Left ventricle myocardium superior (tissue), 1 donor: ENCODE measurements around the gene VTI1A. TPM values are rescaled to one million over a fixed set of nuclear protein-coding genes. Genes with fewer than 3 reads are reported as not detected.
"Not testable (repeated sequence)": the region's sequence is repeated elsewhere in the genome, so short reads cannot be mapped to it uniquely, and the experiment has no call there.

Experiments used
- ATAC-seq: fragments of 200-7000 bp; cut with Tn5 transposase; one replicate; pipeline ENCODE4 v1.9.1; 2020; ENCODE audit warnings: mild to moderate bottlenecking, moderate library complexity
- DNase-seq: peaks from one replicate; pipeline ENCODE4 v3.0.0-alpha.2; 2020
- intact Hi-C: fragments of 100-400 bp; cut with micrococcal nuclease; formaldehyde crosslinking; loops from one replicate; pipeline ENCODE4 v1.11.0; 2022
- total RNA-seq: library from RNA; stranded (reverse); fragmentation: NEBNext Ultra II Directional; extraction: Animal tissue kit (Norgen Biotek cat#: 25700); gene quantifications from one replicate; pipeline ENCODE4 v1.2.1, GENCODE V29; 2021
- donor health status: DM: no; HTN: yes; CAD: no; lungs with severe emphysema.

The VTI1A gene
- total RNA-seq, 1 donor from 2014 or later: 22.9 TPM

DNA sequence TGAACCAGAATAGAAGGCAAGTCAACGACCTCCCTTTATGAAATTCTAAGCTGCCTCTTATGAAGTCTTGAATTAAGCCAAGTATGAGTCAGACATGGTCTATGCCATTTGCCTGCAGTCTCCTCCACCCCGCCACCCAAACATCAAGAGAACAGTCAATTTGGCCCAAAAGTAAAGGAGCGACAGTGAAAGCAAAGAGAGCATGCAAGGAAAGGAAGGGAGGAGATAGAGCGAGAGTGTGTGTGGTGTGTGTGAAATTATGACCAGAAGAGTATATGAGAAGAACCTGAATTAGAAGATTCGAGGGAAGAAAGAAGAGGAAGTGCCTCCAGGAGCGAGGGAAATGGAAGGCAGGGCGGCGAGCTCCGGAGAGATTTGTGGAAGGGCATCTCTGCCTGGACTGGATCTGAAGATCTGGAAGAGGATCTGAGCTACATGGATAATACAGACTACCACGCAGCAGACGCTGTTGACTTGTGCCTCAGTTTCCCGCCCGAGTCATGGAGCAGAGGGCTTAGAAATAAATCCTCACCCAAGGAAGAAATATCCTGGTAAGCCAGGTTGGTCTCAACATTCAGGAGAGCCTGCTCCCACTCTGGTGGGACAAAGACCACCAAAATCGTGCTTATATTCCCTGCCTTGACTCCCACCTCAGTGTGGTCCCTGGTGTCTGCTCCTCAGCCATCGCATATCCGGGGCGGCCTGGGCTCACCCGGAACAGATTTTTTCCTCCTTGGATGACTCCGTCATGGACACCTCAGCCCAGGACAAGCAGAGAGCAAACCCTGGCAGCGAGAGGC, 760 bp upstream of the VTI1A start:
- ATAC-seq: no peak
- peak; percentile 31 for DNase-seq
- intact Hi-C loops: loop anchor here (10.0 kb wide), 1 partner anchor 271 kb away; no protein-coding TSS in a partner anchor

GRCh38 chr10:112447620-112447928, 559 bp downstream of the VTI1A start:
- intact Hi-C loops: loop anchor here (10.0 kb wide), 1 partner anchor 273 kb away; no protein-coding TSS in a partner anchor
- ATAC-seq (no peak), DNase-seq (no peak)

- ATAC-seq (no peak), DNase-seq (no peak)
- intact Hi-C loops: loop anchor here (10.0 kb wide), 1 partner anchor 274 kb away; no protein-coding TSS in a partner anchor
These were observed 1.9 kb downstream of the VTI1A start for GRCh38 chr10:112448888-112449287.

DNA sequence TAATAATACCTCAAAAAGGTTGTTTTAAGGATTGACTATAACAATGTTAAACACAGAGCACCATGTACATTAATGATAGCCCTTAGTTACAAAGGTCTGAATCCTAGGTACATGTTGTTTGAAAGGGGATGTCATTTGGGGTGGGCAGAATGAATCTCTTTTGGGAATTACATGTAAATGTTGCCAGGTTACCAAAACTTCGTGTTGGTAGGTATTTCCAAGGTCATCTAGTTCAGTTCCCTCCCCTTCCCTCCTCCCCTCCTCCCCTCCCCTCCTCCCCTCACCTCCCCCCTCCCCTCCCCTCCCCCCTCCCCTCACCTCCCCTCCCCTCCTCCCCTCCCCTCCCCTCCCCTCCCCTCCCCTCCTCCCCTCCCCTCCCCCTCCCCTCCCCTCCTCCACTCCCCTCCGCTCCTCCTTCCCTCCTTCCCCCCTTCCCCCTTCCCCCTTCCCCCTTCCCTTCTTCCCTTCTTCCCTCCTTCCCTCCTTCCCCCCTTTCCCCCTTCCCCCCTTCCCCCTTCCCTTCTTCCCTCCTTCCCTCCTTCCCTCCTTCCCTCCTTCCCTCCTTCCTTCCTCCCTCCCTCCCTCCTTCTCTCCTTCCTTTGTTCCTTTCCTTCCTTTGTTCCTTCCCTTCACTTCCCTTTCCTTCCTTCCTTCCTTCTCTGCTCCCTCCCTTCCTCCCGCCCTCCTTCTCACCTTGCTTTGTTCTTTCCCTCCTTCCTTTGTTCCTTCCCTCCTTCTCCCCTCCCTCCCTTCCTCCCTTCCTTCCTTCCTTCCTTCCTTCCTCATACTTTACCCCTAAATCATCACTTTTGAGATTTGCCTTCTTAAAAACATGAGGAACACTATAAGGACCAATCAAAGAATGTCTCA, 8.1 kb downstream of the VTI1A start:
- intact Hi-C loops: no loop called here
- no peak for DNase-seq
- no peak for ATAC-seq

- intact Hi-C loops: no loop called here
- DNase-seq (no peak), ATAC-seq (no peak)
These were observed 9.5 kb downstream of the VTI1A start for GRCh38 chr10:112456533-112456932.

- no peak for ATAC-seq
- intact Hi-C loops: no loop called here
- DNase-seq: no peak
These were observed 13.4 kb downstream of the VTI1A start for GRCh38 chr10:112460366-112460765.

DNA sequence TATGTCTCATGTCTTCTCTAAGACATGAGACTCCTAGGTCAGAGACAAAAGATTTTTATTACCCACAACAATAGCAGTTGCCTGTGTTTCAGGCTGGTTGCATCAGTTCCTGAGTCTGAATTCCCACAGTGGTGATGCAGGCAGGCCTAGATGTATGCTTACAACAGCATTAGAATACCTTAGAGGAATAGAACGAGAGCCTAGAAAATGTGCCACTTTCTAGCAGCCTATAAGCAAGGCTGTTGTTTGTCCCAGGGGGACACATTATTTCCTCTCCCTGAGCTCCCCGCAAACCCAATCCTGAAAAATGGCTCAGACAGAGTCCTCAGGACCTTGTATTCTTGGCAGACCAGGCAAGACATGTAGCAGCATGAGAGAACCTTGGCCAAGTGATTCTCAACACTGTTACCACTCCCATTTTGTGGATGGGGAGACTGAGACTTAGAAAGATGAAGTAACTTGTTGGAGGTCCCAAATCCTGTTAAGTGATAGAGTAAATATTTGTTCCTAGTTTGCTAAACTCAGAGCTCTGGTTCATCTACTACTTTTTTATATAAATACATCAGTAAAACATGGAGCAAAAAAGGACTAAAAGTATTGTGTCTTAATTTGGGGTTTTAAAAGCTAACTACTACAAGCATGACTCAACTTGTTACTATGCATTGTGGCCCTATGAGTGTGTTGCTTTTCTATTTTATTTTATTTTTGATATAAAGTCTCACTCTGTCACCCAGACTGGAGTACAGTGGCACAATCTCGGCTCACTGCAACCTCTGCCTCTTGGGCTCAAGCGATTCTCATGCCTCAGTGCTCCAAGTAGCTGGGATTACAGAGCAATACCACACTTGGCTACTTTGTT, 14.2 kb downstream of the VTI1A start:
- intact Hi-C loops: no loop called here
- DNase-seq: no peak
- ATAC-seq: no peak

DNA sequence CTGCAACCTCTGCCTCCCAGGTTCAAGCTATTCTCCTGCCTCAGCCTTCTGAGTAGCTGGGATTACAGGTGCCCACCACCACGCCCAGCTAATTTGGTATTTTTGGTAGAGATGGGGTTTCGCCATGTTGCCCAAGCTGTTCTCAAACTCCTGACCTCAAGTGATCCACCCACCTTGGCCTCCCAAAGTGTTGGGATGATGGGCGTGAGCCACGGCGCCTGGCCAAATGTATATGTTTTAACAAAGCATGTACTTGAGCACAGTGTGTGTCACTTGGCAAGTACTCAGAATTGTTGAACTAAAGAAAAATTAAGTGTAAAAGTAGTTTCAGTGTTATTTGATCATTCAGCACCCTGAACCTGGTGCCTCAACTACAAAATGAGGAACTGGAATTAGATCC, 17.1 kb downstream of the VTI1A start:
- DNase-seq, intact Hi-C loops, ATAC-seq: not testable (repeated sequence)

- intact Hi-C loops: no loop called here
- no peak for ATAC-seq
These were observed 18.4 kb downstream of the VTI1A start for GRCh38 chr10:112465299-112465883.

DNA sequence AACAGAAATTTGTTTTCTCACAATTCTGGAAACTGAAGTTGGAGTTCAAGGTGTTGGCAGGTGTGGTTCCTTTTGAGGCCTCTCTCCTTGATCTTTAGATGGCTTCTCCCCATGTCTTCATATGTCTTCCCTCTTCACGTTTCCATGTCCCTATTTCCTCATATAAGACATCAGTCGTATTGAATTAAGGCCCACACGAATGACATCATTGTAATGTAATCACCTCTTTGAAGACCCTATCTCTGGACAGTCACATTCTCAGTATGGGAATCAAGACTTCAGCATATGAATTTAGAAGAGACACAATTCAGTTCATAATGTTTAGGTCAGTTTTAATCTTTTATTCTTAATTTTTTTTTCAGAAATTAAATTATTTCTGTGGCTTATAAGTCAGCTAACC, 19.8 kb downstream of the VTI1A start:
- DNase-seq (no peak), ATAC-seq (no peak)
- intact Hi-C loops: no loop called here

More at GRCh38 chr10:112465299-112465883, 18.4 kb downstream of the VTI1A start:
- DNase-seq: no peak

GRCh38 chr10:112467541-112468075, 20.6 kb downstream of the VTI1A start:
- DNase-seq: no peak
- intact Hi-C loops: no loop called here
- ATAC-seq: no peak

GRCh38 chr10:112471878-112472487, 25.0 kb downstream of the VTI1A start:
- ATAC-seq (peak; percentile 59), DNase-seq (no peak)
- intact Hi-C loops: no loop called here

GRCh38 chr10:112475575-112476218, 28.7 kb downstream of the VTI1A start:
- no peak for ATAC-seq
- no peak for DNase-seq
- intact Hi-C loops: no loop called here

GRCh38 chr10:112481602-112482001, 34.6 kb downstream of the VTI1A start:
- ATAC-seq: no peak
- intact Hi-C loops: no loop called here

DNA sequence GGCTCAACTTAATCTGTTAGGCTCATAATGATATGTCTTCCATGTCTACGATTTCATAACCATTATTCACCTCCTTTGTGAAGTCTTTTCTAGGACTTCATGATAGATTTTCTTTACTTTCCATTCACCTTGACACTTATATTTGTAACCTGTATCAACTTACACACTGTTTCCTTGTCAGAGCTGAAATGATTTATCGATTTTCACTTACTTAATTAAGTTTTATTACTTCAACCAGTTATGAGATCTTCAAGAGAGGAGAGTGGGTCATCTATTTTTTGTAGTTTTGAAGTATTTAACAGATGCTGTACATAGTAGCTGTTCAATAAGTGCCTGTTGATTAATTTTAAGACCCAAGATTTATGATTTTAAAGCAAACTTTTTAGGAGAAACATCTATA, 37.4 kb downstream of the VTI1A start:
- DNase-seq: no peak
- no peak for ATAC-seq
- intact Hi-C loops: no loop called here

More at GRCh38 chr10:112481602-112482001, 34.6 kb downstream of the VTI1A start:
- no peak for DNase-seq

DNA sequence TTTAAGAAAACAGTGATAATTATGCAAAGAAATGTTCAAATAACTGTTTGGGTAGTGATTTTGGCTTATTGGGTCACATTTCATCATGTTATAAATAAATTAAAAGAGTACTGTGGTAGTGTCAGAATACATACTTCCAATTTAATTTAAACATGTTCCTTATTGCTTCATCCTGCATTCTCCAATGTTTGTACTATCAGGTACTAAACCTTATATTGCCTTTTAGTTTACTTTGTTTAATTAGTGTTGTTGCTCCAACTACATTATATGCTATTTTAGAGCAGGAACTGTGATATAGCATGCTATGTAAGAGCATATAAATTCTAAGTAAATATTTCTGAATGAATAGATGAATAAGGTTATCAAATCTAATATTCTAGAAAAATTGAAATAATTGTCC, 40.9 kb downstream of the VTI1A start:
- intact Hi-C loops: no loop called here
- DNase-seq: no peak
- ATAC-seq: no peak

DNA sequence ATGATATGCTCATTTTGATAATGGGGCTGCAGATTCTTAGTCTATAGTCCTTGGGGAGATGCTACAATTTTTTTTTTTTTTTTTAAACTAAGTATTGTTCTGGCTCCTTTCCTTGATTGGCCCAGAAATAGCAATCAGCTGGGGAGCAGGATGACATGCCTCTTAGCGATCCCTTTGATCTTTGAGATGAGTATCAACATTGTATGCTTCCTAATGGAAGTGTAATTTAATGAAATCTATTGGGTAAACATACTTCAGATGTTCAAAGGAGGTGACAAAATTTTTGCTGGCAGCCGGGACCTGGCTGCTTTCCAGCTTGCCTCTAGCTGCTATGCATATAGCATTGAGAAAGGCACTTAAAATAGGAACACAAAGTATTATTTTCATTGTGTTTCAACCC, 43.5 kb downstream of the VTI1A start:
- DNase-seq (peak; percentile 43), ATAC-seq (no peak)
- intact Hi-C loops: no loop called here

- intact Hi-C loops: no loop called here
- DNase-seq (no peak), ATAC-seq (no peak)
These were observed 44.1 kb downstream of the VTI1A start for GRCh38 chr10:112491144-112491543.
